HCT116 (cell line): Measurements from ENCODE around the gene GABARAP. TPM values are rescaled to one million over a fixed set of nuclear protein-coding genes. Genes with fewer than 3 reads are reported as not detected.

Source experiments
- ATAC-seq: fragments of 200-7000 bp; cut with Tn5 transposase; 2 replicates; pipeline ENCODE4 v1.9.1; 2020; ENCODE audit warnings: mild to moderate bottlenecking, moderate library complexity
- BruUV-seq: library from RNA; stranded (reverse); fragments of 400-500 nt; replicated peaks from 2 replicates; lab custom pipeline; 2021; lab: Mats Ljungman, UMichigan
- CTCF ChIA-PET: fragments of 300-600 bp; sonication (Branson Sonifier 250); formaldehyde crosslinking; loops from one replicate; lab custom pipeline; 2021; ENCODE audit warnings: antibody characterized with exemption; lab: Charles Lee
- POLR2A ChIA-PET: fragments of 300-600, 350-600 bp; sonication (Branson Sonifier 250); formaldehyde crosslinking; loops from one replicate; lab custom pipeline; 2021; ENCODE audit warnings: antibody characterized with exemption; lab: Charles Lee
- RAD21 ChIA-PET, 2 experiments: fragments of 300-600 bp; sonication (Branson Sonifier 250); formaldehyde crosslinking; loops; one replicate each; lab custom pipeline; 2023; ENCODE audit warnings: low total read pairs in 2 of 2; ENCODE audit not compliant: uncharacterized antibody in 2 of 2, unreplicated experiment in 2 of 2, low non-redundant PET in 1 of 2; lab: Charles Lee
- DNase-seq: peaks from one replicate; pipeline ENCODE4 v3.0.0-alpha.2; 2010; ENCODE audit warnings: low read depth, low spot score
- H2AFZ ChIP-seq: fragments of 200-600 bp; shearing (Covaris generic), sonication (generic); 2 replicates; pipeline ENCODE4 v1.6.1; 2017; ENCODE audit warnings: low read depth, mixed run types, mixed read lengths, antibody characterized with exemption, low read length; ENCODE audit not compliant: poor library complexity, severe bottlenecking
- H3K27ac ChIP-seq: 2 replicates; pipeline ENCODE4 v1.5.1; 2012; ENCODE audit warnings: low read depth, low read length
- H3K27me3 ChIP-seq: fragments of 200-600 bp; sonication (generic); 2 replicates; pipeline ENCODE4 v1.6.1; 2016; ENCODE audit warnings: mixed run types, low read length, mixed read lengths; ENCODE audit not compliant: insufficient read depth
- H3K36me3 ChIP-seq, 2 experiments: fragments of 200-500 bp in 1 of 2; fragments of 200-600 bp in 1 of 2; sonication (Bioruptor generic) in 1 of 2; sonication (generic) in 1 of 2; 2 replicates each; pipeline versions ENCODE4 v1.5.1 to v1.6.1; 2014 to 2016; ENCODE audit warnings: low read length in 2 of 2, inconsistent platforms in 1 of 2, mixed read lengths in 1 of 2, mixed run types in 1 of 2; ENCODE audit not compliant: insufficient read depth in 2 of 2, control insufficient read depth in 1 of 2
- H3K4me1 ChIP-seq, 2 experiments: fragments of 200-600 bp in 1 of 2; sonication (generic) in 1 of 2; 2 replicates each; pipeline versions ENCODE4 v1.5.1 to v1.6.1; 2012 to 2017; ENCODE audit warnings: low read length in 2 of 2, inconsistent platforms in 1 of 2, mild to moderate bottlenecking in 1 of 2, mixed read lengths in 1 of 2, mixed run types in 1 of 2, moderate library complexity in 1 of 2; ENCODE audit not compliant: insufficient read depth in 2 of 2, control insufficient read depth in 1 of 2
- H3K4me2 ChIP-seq: fragments of 200-600 bp; sonication (generic); 2 replicates; pipeline ENCODE4 v1.6.1; 2017; ENCODE audit warnings: mixed run types, low read length, mixed read lengths
- H3K4me3 ChIP-seq, 2 experiments: fragments of 200-600 bp in 1 of 2; sonication (generic) in 1 of 2; replicated peaks in 1 of 2; 2 replicates each; pipeline ENCODE4 v1.5.1; 2011 to 2016; ENCODE audit warnings: low read length in 2 of 2, control low read depth in 1 of 2, low read depth in 1 of 2, mild to moderate bottlenecking in 1 of 2, mixed read lengths in 1 of 2, mixed run types in 1 of 2
- H3K79me2 ChIP-seq: fragments of 200-600 bp; sonication (generic); 2 replicates; pipeline ENCODE4 v1.6.1; 2017; ENCODE audit warnings: mild to moderate bottlenecking, mixed run types, low read length, moderate library complexity, mixed read lengths; ENCODE audit not compliant: insufficient read depth
- H3K9ac ChIP-seq: fragments of 200-600 bp; sonication (generic); 2 replicates; pipeline ENCODE4 v1.6.1; 2016; ENCODE audit warnings: low read length, mixed read lengths
- H3K9me2 ChIP-seq: fragments of 200-600 bp; sonication (generic), shearing (Covaris generic); 2 replicates; pipeline ENCODE4 v1.6.1; 2017; ENCODE audit warnings: mixed run types, mild to moderate bottlenecking, moderate library complexity; ENCODE audit not compliant: insufficient read depth
- H3K9me3 ChIP-seq, 2 experiments: fragments of 200-500 bp in 1 of 2; fragments of 200-600 bp in 1 of 2; sonication (Bioruptor generic) in 1 of 2; sonication (generic) in 1 of 2; 2 replicates each; pipeline ENCODE4 v1.6.1; 2014 to 2017; ENCODE audit warnings: low read length in 2 of 2, mixed read lengths in 2 of 2, inconsistent platforms in 1 of 2, low read depth in 1 of 2, mild to moderate bottlenecking in 1 of 2, mixed run types in 1 of 2, moderate library complexity in 1 of 2; ENCODE audit not compliant: control insufficient read depth in 1 of 2, insufficient read depth in 1 of 2
- H4K20me1 ChIP-seq: fragments of 200-600 bp; sonication (generic), shearing (Covaris generic); 2 replicates; pipeline ENCODE4 v1.6.1; 2017; ENCODE audit warnings: mixed run types, mild to moderate bottlenecking, moderate library complexity; ENCODE audit not compliant: insufficient read depth
- CBX3 ChIP-seq: IDR thresholded peaks from 2 replicates; pipeline ENCODE4 v1.6.1; 2012; ENCODE audit warnings: low read depth
- EGR1 ChIP-seq: IDR thresholded peaks from 2 replicates; pipeline ENCODE4 v1.6.1; 2012; ENCODE audit warnings: low read depth
- EZH2 ChIP-seq: fragments of 200-600 bp; sonication (generic); IDR thresholded peaks from 2 replicates; pipeline ENCODE4 v1.6.1; 2017; ENCODE audit warnings: antibody characterized with exemption, mixed run types
- EZH2phosphoT487 ChIP-seq: fragments of 200-600 bp; IDR thresholded peaks from 2 replicates; pipeline ENCODE4 v1.6.1; 2018; ENCODE audit warnings: antibody characterized with exemption, borderline replicate concordance
- FOSL1 ChIP-seq: IDR thresholded peaks from 2 replicates; pipeline ENCODE4 v1.6.1; 2012; ENCODE audit warnings: low read depth
- POLR2AphosphoS5 ChIP-seq: IDR thresholded peaks from 2 replicates; pipeline ENCODE4 v1.6.1; 2011; ENCODE audit warnings: mild to moderate bottlenecking, low read depth, low read length, moderate library complexity
- RAD21 ChIP-seq: IDR thresholded peaks from 2 replicates; pipeline ENCODE4 v1.6.1; 2012; ENCODE audit warnings: low read depth, mild to moderate bottlenecking
- SIN3A ChIP-seq: IDR thresholded peaks from 2 replicates; pipeline ENCODE4 v1.6.1; 2012; ENCODE audit warnings: low read depth
- SRF ChIP-seq: IDR thresholded peaks from 2 replicates; pipeline ENCODE4 v1.6.1; 2012; ENCODE audit warnings: low read depth
- YY1 ChIP-seq: IDR thresholded peaks from 2 replicates; pipeline ENCODE4 v1.6.1; 2011; ENCODE audit warnings: low read length, low read depth, moderate library complexity, mild to moderate bottlenecking; ENCODE audit not compliant: insufficient replicate concordance; ENCODE audit errors: extremely low read depth
- ZFX ChIP-seq: fragments of 450-650 bp; IDR thresholded peaks from 2 replicates; pipeline ENCODE4 v1.6.1; 2017
- ZNF274 ChIP-seq: fragments of 200-500 bp; sonication (Bioruptor generic); IDR thresholded peaks from 2 replicates; pipeline ENCODE4 v1.6.1; 2014; ENCODE audit warnings: mild to moderate bottlenecking, low read depth, low read length, inconsistent platforms
- intact Hi-C: fragments of 100-400 bp; cut with micrococcal nuclease; formaldehyde crosslinking; loops from 2 replicates; pipeline ENCODE4 v1.10.0; 2022
- total RNA-seq: library from RNA; stranded (reverse); gene quantifications from one replicate; pipeline ENCODE4 v1.2.1, GENCODE V29; 2021; ENCODE audit not compliant: unreplicated experiment
- TF ChIP-seq, protein P1 (sequence below): IDR thresholded peaks from 2 replicates; pipeline ENCODE4 v1.6.1; 2012
- TF ChIP-seq, protein P2 (sequence below): IDR thresholded peaks from 2 replicates; pipeline ENCODE4 v1.6.1; 2012; ENCODE audit warnings: low read depth
- TF ChIP-seq, protein P3 (sequence below): IDR thresholded peaks from 2 replicates; pipeline ENCODE4 v1.6.1; 2012
- TF ChIP-seq, protein P4 (sequence below): IDR thresholded peaks from 2 replicates; pipeline ENCODE4 v1.6.1; 2011; ENCODE audit warnings: mild to moderate bottlenecking, low read length, moderate library complexity; ENCODE audit not compliant: insufficient replicate concordance; ENCODE audit errors: extremely low read depth

Gene GABARAP
- total RNA-seq, 1 experiment from 2014 or later: 287 TPM

DNA sequence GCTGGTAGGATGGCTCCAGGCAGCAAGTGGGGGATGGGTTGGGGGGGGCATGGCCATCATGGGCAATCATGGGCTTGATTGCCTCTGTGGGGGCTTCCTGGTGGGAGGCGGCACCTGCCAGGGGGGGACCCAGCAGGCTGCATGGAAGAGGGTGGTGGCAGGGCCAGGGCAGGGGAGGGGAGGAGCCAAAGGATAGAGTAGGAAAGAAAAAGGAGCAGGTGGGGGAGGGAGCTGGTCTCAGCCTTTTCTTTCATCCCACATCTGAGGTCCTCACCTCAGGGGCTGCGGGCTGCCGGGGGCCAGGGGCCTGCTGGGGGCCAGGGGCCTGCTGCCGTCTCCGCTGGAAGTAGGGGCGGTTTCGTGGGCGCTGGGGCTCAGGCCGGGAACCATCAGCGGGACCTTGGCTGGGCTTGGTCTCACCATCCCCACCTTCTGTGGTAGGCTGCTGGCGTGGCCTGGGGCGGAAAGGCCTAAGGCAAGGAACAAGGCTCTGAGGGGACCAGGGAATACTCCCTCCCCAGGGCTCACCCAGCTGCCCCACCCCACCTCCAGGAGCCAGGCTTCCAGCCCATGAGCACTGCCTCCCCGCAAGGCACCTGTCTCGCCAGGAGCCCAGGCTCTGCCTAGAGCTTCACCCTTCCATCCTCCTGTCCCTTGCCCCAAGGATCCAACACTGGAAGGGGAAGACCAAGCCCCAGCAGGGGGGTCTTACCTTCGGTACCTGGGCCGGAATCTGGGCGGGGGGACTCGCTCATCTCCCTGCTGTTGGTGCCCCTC, 47.2 kb upstream of the GABARAP start:
- Histone ChIP-seq H2AFZ (no peak overlapping the region), H3K9ac (no peak overlapping the region), H3K9me2 (no peaks in the 10 kb centered on the region), H3K79me2 (no peaks in the 10 kb centered on the region), H3K36me3 (no peaks in the 10 kb centered on the region), H3K4me3 (no peak overlapping the region), H3K27me3 (no peaks in the 10 kb centered on the region), H3K27ac (no peak overlapping the region), H3K9me3 (no peaks in the 10 kb centered on the region), H3K4me2 (no peak overlapping the region), H3K4me1 (peaks cover 4 to 15% of the 10 kb centered on the region in 2 experiments; a peak in 3 of 4 replicates), H4K20me1 (no peaks in the 10 kb centered on the region)
- CTCF ChIA-PET: no interaction called here
- no TSS peak for BruUV-seq
- RAD21 ChIA-PET: no interaction called here
- POLR2A ChIA-PET: no interaction called here
- intact Hi-C loops: no loop called here
- TF ChIP-seq ZNF274: no peak
- no peak for TF ChIP-seq FOSL1
- no peak for TF ChIP-seq SIN3A
- no peak for TF ChIP-seq EGR1
- TF ChIP-seq YY1: no peak
- no peak for TF ChIP-seq EZH2phosphoT487
- TF ChIP-seq, protein P1, sequence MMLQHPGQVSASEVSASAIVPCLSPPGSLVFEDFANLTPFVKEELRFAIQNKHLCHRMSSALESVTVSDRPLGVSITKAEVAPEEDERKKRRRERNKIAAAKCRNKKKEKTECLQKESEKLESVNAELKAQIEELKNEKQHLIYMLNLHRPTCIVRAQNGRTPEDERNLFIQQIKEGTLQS: no peak
- TF ChIP-seq SRF: no peak
- TF ChIP-seq, protein P2, sequence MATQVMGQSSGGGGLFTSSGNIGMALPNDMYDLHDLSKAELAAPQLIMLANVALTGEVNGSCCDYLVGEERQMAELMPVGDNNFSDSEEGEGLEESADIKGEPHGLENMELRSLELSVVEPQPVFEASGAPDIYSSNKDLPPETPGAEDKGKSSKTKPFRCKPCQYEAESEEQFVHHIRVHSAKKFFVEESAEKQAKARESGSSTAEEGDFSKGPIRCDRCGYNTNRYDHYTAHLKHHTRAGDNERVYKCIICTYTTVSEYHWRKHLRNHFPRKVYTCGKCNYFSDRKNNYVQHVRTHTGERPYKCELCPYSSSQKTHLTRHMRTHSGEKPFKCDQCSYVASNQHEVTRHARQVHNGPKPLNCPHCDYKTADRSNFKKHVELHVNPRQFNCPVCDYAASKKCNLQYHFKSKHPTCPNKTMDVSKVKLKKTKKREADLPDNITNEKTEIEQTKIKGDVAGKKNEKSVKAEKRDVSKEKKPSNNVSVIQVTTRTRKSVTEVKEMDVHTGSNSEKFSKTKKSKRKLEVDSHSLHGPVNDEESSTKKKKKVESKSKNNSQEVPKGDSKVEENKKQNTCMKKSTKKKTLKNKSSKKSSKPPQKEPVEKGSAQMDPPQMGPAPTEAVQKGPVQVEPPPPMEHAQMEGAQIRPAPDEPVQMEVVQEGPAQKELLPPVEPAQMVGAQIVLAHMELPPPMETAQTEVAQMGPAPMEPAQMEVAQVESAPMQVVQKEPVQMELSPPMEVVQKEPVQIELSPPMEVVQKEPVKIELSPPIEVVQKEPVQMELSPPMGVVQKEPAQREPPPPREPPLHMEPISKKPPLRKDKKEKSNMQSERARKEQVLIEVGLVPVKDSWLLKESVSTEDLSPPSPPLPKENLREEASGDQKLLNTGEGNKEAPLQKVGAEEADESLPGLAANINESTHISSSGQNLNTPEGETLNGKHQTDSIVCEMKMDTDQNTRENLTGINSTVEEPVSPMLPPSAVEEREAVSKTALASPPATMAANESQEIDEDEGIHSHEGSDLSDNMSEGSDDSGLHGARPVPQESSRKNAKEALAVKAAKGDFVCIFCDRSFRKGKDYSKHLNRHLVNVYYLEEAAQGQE: no peak
- TF ChIP-seq POLR2AphosphoS5: no peak
- TF ChIP-seq, protein P3, sequence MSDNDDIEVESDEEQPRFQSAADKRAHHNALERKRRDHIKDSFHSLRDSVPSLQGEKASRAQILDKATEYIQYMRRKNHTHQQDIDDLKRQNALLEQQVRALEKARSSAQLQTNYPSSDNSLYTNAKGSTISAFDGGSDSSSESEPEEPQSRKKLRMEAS: no peak
- TF ChIP-seq ZFX: no peak
- no peak for TF ChIP-seq EZH2
- TF ChIP-seq, protein P4, sequence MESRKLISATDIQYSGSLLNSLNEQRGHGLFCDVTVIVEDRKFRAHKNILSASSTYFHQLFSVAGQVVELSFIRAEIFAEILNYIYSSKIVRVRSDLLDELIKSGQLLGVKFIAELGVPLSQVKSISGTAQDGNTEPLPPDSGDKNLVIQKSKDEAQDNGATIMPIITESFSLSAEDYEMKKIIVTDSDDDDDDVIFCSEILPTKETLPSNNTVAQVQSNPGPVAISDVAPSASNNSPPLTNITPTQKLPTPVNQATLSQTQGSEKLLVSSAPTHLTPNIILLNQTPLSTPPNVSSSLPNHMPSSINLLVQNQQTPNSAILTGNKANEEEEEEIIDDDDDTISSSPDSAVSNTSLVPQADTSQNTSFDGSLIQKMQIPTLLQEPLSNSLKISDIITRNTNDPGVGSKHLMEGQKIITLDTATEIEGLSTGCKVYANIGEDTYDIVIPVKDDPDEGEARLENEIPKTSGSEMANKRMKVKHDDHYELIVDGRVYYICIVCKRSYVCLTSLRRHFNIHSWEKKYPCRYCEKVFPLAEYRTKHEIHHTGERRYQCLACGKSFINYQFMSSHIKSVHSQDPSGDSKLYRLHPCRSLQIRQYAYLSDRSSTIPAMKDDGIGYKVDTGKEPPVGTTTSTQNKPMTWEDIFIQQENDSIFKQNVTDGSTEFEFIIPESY: no peak
- TF ChIP-seq CBX3: no peak
- no peak for TF ChIP-seq RAD21
- DNase-seq (no peak), ATAC-seq (no peak)
